Progenitor cell of endocrine pancreas (in vitro differentiated cells): Measurements from ENCODE around the gene DUSP8. TPM values are rescaled to one million over a fixed set of nuclear protein-coding genes. Genes with fewer than 3 reads are reported as not detected.
"Not testable (repeated sequence)": the region's sequence is repeated elsewhere in the genome, so short reads cannot be mapped to it uniquely, and the experiment has no call there.

Source experiments
- DNase-seq: peaks from one replicate; pipeline ENCODE4 v3.0.0; 2021; ENCODE audit warnings: low spot score; ENCODE audit not compliant: unreplicated experiment
- H3K27ac Mint-ChIP-seq: 2 replicates; pipeline ENCODE4 v1.8.0; 2021; ENCODE audit warnings: mild to moderate bottlenecking, moderate library complexity, mixed read lengths
- H3K27me3 Mint-ChIP-seq: 2 replicates; pipeline ENCODE4 v1.8.0; 2021; ENCODE audit warnings: mixed read lengths
- H3K36me3 Mint-ChIP-seq: 2 replicates; pipeline ENCODE4 v1.8.0; 2022; ENCODE audit warnings: mixed read lengths; ENCODE audit not compliant: insufficient read depth
- H3K4me1 Mint-ChIP-seq: 2 replicates; pipeline ENCODE4 v1.8.0; 2021; ENCODE audit warnings: low read depth, mixed read lengths
- H3K4me3 Mint-ChIP-seq: 2 replicates; pipeline ENCODE4 v1.8.0; 2021; ENCODE audit warnings: low read depth, mild to moderate bottlenecking, moderate library complexity, mixed read lengths
- H3K9me3 Mint-ChIP-seq: 2 replicates; pipeline ENCODE4 v1.8.0; 2021; ENCODE audit warnings: low read depth, mixed read lengths
- total RNA-seq: library from RNA; stranded (reverse); gene quantifications from 2 replicates; pipeline ENCODE4 v1.2.1, GENCODE V29; 2021
- TF ChIP-seq, protein P1 (sequence below): fragments of 200-600 bp; sonication (generic); IDR thresholded peaks from one replicate; pipeline ENCODE4 v1.5.0; 2021; ENCODE audit warnings: antibody characterized with exemption, mild to moderate bottlenecking; ENCODE audit not compliant: unreplicated experiment

DUSP8 gene
- total RNA-seq, 1 donor from 2014 or later, result 15.2 TPM

DNA sequence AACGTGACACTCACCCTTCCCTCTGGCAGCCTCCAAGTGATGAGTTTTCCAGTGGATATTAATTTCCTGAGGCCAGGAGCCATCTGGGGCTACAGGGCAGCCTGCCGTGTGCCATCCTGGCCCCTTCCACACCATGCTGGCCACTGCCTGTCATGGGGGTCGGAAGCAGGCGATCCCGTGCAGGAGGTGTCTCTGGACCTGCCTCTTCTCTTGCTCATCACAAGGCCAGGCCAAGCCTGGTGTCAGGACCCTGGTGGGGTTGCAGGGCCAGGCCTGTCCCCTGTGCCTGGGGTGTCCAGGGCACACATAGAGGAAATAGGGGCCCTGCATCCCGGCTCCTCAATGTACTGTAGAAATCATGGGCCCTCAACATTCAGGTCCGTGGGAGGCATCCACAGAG lies 32.6 kb upstream of the DUSP8 start:
- Mint-ChIP-seq H3K36me3 (no peaks in the 10 kb centered on the region), H3K9me3 (no peaks in the 10 kb centered on the region), H3K4me1 (no peaks in the 10 kb centered on the region), H3K4me3 (no peak overlapping the region), H3K27me3 (peaks cover 44% of the 10 kb centered on the region), H3K27ac (no peak overlapping the region)
- TF ChIP-seq, protein P1, sequence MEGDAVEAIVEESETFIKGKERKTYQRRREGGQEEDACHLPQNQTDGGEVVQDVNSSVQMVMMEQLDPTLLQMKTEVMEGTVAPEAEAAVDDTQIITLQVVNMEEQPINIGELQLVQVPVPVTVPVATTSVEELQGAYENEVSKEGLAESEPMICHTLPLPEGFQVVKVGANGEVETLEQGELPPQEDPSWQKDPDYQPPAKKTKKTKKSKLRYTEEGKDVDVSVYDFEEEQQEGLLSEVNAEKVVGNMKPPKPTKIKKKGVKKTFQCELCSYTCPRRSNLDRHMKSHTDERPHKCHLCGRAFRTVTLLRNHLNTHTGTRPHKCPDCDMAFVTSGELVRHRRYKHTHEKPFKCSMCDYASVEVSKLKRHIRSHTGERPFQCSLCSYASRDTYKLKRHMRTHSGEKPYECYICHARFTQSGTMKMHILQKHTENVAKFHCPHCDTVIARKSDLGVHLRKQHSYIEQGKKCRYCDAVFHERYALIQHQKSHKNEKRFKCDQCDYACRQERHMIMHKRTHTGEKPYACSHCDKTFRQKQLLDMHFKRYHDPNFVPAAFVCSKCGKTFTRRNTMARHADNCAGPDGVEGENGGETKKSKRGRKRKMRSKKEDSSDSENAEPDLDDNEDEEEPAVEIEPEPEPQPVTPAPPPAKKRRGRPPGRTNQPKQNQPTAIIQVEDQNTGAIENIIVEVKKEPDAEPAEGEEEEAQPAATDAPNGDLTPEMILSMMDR, result no peak
- DNase-seq, result no peak

DNA sequence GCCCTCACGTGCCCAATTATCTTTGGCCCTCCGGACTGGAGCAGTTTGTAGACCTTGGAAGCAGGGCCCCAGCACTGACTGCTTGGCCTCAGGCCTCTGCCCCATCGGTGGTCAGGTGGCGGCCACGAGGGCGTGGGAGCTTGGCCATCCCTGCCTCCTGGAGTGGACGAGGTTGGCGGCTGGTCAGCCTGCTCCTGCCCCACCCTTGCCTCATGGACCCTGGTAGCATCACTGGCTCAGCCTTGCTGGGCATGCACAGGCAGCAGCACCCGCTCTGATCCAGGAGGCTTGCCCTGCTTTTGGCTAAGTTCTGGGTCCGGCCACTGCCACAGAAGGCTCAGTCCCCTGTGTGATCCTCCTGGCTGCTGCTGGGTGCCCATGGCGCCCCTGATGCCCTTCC lies 32.1 kb upstream of the DUSP8 start:
- no peak overlapping the region for H3K4me3 Mint-ChIP-seq
- no peak for DNase-seq
- H3K9me3 Mint-ChIP-seq, result no peaks in the 10 kb centered on the region
- TF ChIP-seq, protein P1, result no peak
- H3K27me3 Mint-ChIP-seq, result peaks cover 44% of the 10 kb centered on the region
- no peaks in the 10 kb centered on the region for H3K4me1 Mint-ChIP-seq
- no peaks in the 10 kb centered on the region for H3K36me3 Mint-ChIP-seq
- H3K27ac Mint-ChIP-seq, result no peak overlapping the region

DNA sequence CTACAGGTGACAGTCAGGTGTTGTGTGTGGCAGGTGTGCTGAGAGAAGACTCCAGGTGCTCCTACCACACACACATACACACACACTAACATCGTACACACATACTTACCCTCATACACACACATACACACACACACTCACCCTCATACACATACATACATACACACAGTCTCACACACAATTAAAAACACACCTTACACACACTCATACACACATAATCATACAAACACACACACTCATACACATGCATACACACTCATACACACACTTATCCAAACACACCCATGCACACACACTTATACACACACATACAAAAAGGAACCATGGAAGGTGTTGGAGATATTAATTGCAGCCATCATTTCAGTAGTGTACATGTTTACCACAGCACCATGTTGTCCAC lies 31.6 kb upstream of the DUSP8 start:
- no peaks in the 10 kb centered on the region for H3K4me1 Mint-ChIP-seq
- H3K4me3 Mint-ChIP-seq, result no peak overlapping the region
- H3K27ac Mint-ChIP-seq, result peak overlapping the region; percentile 3
- no peaks in the 10 kb centered on the region for H3K36me3 Mint-ChIP-seq
- H3K27me3 Mint-ChIP-seq, result peaks cover 43% of the 10 kb centered on the region
- H3K9me3 Mint-ChIP-seq, result no peaks in the 10 kb centered on the region
- TF ChIP-seq, protein P1, result no peak
- no peak for DNase-seq

DNA sequence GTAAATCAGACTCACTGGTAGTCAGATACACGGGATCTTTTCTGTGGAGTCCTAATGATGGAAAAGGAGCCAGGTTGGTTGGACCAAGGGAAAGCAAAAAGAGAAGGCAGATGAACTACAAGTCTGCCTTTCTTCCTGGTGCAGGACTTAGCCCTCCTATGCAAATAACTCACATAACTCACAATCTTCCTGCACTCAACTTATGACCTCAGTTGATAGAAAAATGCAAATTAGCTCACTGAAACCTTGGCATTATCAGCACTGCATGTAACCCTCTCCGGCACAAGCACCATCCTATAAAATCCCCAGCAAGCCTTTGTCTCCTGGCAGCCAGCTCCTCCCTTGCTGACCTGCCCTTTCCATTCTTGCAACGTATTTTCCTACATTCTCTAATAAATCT lies 29.6 kb upstream of the DUSP8 start:
- H3K4me3 Mint-ChIP-seq, H3K4me1 Mint-ChIP-seq, H3K27ac Mint-ChIP-seq, H3K36me3 Mint-ChIP-seq, DNase-seq, H3K9me3 Mint-ChIP-seq: not testable (repeated sequence)
- peaks cover 44% of the 10 kb centered on the region for H3K27me3 Mint-ChIP-seq

DNA sequence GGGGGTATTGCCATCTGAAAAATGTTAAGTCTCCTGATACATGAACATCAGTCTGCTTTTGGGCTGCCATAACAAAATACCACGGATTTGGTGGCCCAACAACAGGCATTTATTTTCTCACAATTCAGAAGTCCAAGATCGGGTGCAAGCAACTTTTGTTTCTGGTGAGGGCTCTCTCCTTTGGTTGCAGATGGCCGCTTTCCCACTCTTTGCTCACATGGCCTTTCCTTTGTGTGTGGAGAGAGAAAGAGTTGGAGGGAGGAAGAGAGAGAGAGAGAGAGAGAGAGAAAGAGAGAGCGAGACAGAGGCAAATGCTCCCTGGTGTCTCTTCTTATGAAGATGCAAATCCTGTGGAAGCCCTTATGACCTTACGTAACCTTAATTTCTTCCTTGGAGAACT lies 28.6 kb upstream of the DUSP8 start:
- DNase-seq, result no peak
- peaks cover 48% of the 10 kb centered on the region for H3K27me3 Mint-ChIP-seq
- H3K27ac Mint-ChIP-seq, result no peak overlapping the region
- peaks cover 4% of the 10 kb centered on the region for H3K36me3 Mint-ChIP-seq
- H3K4me1 Mint-ChIP-seq, result no peaks in the 10 kb centered on the region
- H3K9me3 Mint-ChIP-seq, result no peaks in the 10 kb centered on the region
- TF ChIP-seq, protein P1, result no peak
- no peak overlapping the region for H3K4me3 Mint-ChIP-seq

DNA sequence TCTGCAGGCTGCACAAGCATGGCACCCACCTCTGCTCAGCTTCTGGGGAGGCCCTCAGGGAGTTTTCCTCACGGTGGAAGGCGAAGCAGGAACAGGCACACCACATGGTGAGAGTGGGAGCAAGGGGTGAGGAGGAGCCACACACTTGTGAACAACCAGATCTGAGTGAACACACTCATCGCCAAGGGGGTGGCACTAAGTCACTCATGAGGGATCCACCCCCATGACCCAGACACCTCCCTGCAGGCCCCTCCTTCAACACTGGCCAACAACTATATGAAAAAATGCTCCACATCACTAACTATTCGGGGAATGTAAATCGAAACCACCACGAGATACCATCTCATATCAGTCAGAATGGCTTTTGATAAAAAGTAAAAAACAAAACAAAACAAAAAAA lies 26.7 kb upstream of the DUSP8 start:
- DNase-seq, result no peak
- Mint-ChIP-seq H3K27ac (no peak overlapping the region), H3K36me3 (peaks cover 4% of the 10 kb centered on the region), H3K4me3 (no peak overlapping the region), H3K4me1 (no peaks in the 10 kb centered on the region), H3K9me3 (no peaks in the 10 kb centered on the region), H3K27me3 (peaks cover 61% of the 10 kb centered on the region)
- TF ChIP-seq, protein P1, result no peak

DNA sequence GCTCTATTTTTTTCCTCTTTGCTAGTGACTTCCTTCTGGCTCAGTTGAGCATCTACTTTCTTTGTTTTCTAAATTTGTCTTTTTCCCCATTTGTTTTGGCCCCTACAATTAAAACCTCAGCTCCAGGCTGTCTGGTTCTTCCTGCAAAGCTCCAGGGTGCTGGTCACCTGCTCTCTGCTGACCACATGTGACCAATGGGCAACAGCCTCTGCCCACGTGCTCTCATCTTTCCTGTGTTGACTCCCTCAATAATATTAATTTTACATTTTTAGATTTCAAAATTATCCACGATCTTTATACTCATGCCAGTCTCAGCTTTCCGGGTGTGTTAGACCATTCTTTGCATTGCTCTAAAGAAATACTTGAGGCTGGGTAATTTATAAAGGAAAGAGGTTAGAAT lies 26.3 kb upstream of the DUSP8 start:
- not testable (repeated sequence) for H3K27ac Mint-ChIP-seq, H3K9me3 Mint-ChIP-seq, DNase-seq, H3K4me1 Mint-ChIP-seq, H3K4me3 Mint-ChIP-seq, H3K36me3 Mint-ChIP-seq
- H3K27me3 Mint-ChIP-seq, result peaks cover 60% of the 10 kb centered on the region
